ENCODE measurements around the gene FXYD4.

- TF ChIP-seq POLR2AphosphoS5 (IDR thresholded peaks at IDR 0.05; ENCODE audit: borderline replicate concordance, low read depth, low read length): no peak
- no peak for TF ChIP-seq EZH2 (IDR thresholded peaks at IDR 0.05)
These were observed 48.2 kb upstream of the FXYD4 start for GRCh38 chr10:43323245-43323644.
